ENCODE results near the gene RCC1. TPM values are rescaled to one million over a fixed set of nuclear protein-coding genes. Genes with fewer than 3 reads are reported as not detected.
"Not testable (repeated sequence)": the region's sequence is repeated elsewhere in the genome, so short reads cannot be mapped to it uniquely, and the experiment has no call there.

RCC1 gene
- total and polyA plus RNA-seq, 7 donors, result 8.9 to 64.2 (median 18.8) TPM

DNA sequence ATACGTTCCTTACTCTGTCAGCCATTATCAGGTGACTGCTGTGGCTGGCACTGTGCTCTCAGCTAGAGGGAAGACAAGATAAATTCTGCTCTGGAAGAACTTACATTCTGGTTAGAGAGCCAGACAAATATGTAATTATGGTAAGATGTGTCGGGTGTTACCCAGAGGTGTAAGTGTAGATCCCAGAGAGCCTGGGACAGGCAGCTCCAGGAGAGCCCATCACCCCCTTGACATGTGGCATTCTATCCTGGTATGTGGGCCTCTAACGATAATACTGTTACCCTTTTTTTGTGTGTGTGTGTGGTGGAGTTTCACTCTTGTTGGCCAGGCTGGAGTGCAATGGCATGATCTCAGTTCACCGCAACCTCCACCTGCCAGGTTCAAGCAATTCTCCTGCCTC lies 66.1 kb downstream of the RCC1 start:
- peaks cover 7 to 97% (median 40%) of the 10 kb centered on the region in 4 donors for H3K36me3 ChIP-seq
- TF ChIP-seq POLR2A (IDR thresholded peaks at IDR 0.05) (no peak), EP300 (IDR thresholded peaks at IDR 0.05) (no peak), POLR2AphosphoS5 (IDR thresholded peaks at IDR 0.05) (no peak)
- TF ChIP-seq, protein P1, sequence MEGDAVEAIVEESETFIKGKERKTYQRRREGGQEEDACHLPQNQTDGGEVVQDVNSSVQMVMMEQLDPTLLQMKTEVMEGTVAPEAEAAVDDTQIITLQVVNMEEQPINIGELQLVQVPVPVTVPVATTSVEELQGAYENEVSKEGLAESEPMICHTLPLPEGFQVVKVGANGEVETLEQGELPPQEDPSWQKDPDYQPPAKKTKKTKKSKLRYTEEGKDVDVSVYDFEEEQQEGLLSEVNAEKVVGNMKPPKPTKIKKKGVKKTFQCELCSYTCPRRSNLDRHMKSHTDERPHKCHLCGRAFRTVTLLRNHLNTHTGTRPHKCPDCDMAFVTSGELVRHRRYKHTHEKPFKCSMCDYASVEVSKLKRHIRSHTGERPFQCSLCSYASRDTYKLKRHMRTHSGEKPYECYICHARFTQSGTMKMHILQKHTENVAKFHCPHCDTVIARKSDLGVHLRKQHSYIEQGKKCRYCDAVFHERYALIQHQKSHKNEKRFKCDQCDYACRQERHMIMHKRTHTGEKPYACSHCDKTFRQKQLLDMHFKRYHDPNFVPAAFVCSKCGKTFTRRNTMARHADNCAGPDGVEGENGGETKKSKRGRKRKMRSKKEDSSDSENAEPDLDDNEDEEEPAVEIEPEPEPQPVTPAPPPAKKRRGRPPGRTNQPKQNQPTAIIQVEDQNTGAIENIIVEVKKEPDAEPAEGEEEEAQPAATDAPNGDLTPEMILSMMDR (IDR thresholded peaks at IDR 0.05), result no peak
- no peaks in the 10 kb centered on the region for H3K4me1 ChIP-seq
- no peak overlapping the region for H3K4me3 ChIP-seq
- no peak for DNase-seq
- intact Hi-C loops (cut with DNase I), result no loop called here
- H3K27ac ChIP-seq, result no peak overlapping the region
- 93 to 94% methylated on average over 4 of the region's 4 CpGs for WGBS, 2 donors
- no peaks in the 10 kb centered on the region for H3K9me3 ChIP-seq
- no peaks in the 10 kb centered on the region for H3K27me3 ChIP-seq

DNA sequence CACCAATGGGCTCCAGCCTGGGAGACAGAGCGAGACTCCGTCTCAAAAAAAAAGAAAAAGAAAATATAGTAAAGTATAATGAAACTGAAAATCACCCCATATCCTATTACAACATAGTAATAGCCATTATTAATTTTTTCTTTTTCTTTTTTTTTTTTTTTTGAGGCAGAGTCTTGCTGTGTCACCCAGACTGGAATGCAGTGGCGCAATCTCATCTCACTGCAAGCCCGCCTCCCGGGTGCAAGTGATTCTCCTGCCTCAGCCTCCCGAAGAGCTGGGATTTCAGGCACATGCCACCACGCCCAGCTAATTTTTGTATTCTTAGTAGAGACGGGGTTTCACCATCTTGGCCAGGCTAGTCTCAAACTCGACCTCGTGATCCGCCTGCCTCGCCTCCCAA lies 67.0 kb downstream of the RCC1 start:
- intact Hi-C loops (cut with DNase I), result not testable (repeated sequence)

DNA sequence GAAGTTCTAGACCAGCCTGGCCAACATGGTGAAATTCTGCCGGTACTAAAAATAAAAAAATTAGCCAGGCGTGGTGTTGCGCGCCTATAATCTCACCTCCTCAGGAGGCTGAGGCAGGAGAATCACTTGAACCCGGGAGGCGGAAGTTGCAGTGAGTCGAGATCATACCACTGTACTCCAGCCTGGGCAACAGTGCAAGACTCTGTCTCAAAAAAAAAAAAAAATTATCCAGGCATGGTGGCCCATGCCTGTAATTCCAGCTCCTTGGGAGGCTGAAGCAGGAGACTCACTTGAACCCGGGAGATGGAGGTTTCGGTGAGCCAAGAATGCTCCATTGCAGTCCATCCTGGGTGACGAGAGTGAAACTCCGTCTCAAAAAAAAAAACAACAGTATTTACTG lies 67.7 kb downstream of the RCC1 start:
- intact Hi-C loops (cut with DNase I), result no loop called here
- H3K27me3 ChIP-seq, result no peaks in the 10 kb centered on the region
- no peak overlapping the region for H3K4me3 ChIP-seq
- TF ChIP-seq EP300 (IDR thresholded peaks at IDR 0.05) (no peak), POLR2A (IDR thresholded peaks at IDR 0.05) (no peak), POLR2AphosphoS5 (IDR thresholded peaks at IDR 0.05) (no peak)
- TF ChIP-seq, protein P1 (IDR thresholded peaks at IDR 0.05), result no peak
- peaks cover 0 to 2% (median 0%) of the 10 kb centered on the region in 4 donors for H3K4me1 ChIP-seq
- peaks cover 8 to 97% (median 38%) of the 10 kb centered on the region in 4 donors for H3K36me3 ChIP-seq
- no peak for DNase-seq
- no peak overlapping the region for H3K27ac ChIP-seq
- 97 to 98% methylated on average over 11 of the region's 11 CpGs for WGBS, 2 donors
- no peaks in the 10 kb centered on the region for H3K9me3 ChIP-seq

More for the DNA sequence above, 67.0 kb downstream of the RCC1 start:
- H3K27ac ChIP-seq, DNase-seq, H3K9me3 ChIP-seq, H3K4me1 ChIP-seq, H3K27me3 ChIP-seq, H3K4me3 ChIP-seq: not testable (repeated sequence)
- peaks cover 7 to 97% (median 36%) of the 10 kb centered on the region in 4 donors for H3K36me3 ChIP-seq
- WGBS, 2 donors, result 89 to 91% methylated on average over 12 of the region's 12 CpGs

DNA sequence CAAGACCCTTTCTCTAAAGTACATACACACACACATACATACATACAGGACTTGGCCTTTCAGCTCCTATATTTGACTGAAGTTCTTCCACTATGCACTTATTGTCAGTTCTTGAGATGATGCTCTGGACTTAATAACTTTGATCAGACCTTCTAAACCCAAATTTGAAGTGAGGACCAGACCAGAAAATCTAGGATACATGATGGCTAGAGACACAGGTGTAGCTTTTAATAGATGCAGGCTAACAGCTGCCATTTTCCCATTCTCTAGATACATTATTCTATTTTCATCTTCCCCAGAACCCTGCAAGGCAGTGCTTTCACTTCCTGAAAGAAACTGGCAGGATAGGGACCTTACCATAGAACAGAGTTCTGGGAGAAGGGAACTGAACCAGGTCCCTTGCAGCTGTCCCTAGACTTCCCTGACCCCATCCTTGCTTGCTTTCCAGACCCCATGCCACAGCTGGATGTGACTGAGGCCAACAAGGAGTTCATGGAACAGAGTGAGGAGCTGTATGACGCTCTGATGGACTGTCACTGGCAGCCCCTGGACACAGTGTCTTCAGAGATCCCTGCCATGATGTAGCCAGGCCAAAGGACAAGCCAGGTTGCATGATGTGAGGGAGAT lies 71.3 kb downstream of the RCC1 start:
- Histone ChIP-seq H3K27me3 (no peaks in the 10 kb centered on the region), H3K4me3 (no peak overlapping the region), H3K27ac (peak overlapping the region in 1 of 4 donors; percentile 11), H3K36me3 (peaks cover 9 to 83% (median 30%) of the 10 kb centered on the region in 4 donors), H3K4me1 (peaks cover 0 to 31% (median 21%) of the 10 kb centered on the region in 4 donors), H3K9me3 (no peaks in the 10 kb centered on the region)
- DNase-seq, result no peak
- TF ChIP-seq, protein P1 (IDR thresholded peaks at IDR 0.05), result no peak
- no peak for TF ChIP-seq EP300 (IDR thresholded peaks at IDR 0.05)
- no peak for TF ChIP-seq POLR2A (IDR thresholded peaks at IDR 0.05)
- intact Hi-C loops (cut with DNase I), result no loop called here
- WGBS, 2 donors, result 81 to 88% methylated on average over 1 of the region's 1 CpG

DNA sequence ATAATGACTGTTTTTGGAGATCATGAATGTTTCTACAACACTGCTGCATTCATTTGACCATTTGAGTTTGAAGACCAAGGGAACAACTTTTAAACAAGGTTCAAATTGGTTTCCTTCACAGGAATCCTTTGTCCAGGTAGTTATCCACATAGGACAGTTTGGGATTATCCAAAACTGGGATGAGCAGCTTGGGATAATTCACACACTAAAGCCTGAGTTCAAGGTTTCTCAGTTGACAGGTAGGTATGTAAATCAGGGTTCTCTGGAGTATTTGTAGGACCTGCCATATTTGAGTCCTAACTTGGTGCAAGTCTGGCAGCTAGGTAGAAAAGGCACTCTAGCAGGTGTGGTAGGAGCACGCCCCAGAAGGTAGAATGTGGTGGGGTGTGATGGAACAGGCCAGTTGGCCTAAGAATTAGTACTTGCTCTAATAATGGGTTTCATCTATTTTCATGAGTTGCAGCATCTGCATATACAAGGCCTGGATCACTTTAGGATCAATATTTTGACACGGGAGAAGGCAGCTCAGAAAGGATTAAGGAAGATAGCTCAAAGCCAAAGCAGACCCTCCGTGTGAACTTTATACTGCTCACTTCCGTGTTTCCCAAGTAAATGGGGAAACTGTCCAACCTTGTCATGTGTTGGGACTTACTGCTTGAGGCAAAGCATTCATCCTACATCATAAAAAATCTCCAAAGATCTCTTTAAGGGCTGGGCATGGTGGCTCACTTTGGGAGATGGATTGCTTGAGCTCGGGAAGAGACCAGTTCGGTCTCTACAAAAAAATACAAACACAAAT lies 72.1 kb downstream of the RCC1 start:
- no peaks in the 10 kb centered on the region for H3K27me3 ChIP-seq
- 68 to 79% methylated on average over 6 of the region's 6 CpGs for WGBS, 2 donors
- H3K36me3 ChIP-seq, result peaks cover 9 to 76% (median 30%) of the 10 kb centered on the region in 4 donors
- H3K4me3 ChIP-seq, result no peak overlapping the region
- TF ChIP-seq POLR2A (IDR thresholded peaks at IDR 0.05) (no peak), EP300 (IDR thresholded peaks at IDR 0.05) (no peak), POLR2AphosphoS5 (IDR thresholded peaks at IDR 0.05) (no peak)
- TF ChIP-seq, protein P1 (IDR thresholded peaks at IDR 0.05), result no peak
- H3K9me3 ChIP-seq, result no peaks in the 10 kb centered on the region
- no peak overlapping the region for H3K27ac ChIP-seq
- H3K4me1 ChIP-seq, result peaks cover 0 to 38% (median 28%) of the 10 kb centered on the region in 4 donors
- no peak for DNase-seq
- intact Hi-C loops (cut with DNase I), result no loop called here
